HG02852 (cell line): Measurements from ENCODE around the gene SMARCA2.
"Not testable (repeated sequence)": the region's sequence is repeated elsewhere in the genome, so short reads cannot be mapped to it uniquely, and the experiment has no call there.

Experiments
- ATAC-seq: cut with Tn5 transposase; IDR thresholded peaks from one replicate; pipeline ENCODE4 v1.9.1; 2021; ENCODE audit warnings: mild to moderate bottlenecking, moderate library complexity; ENCODE audit not compliant: unreplicated experiment

SMARCA2 gene

DNA sequence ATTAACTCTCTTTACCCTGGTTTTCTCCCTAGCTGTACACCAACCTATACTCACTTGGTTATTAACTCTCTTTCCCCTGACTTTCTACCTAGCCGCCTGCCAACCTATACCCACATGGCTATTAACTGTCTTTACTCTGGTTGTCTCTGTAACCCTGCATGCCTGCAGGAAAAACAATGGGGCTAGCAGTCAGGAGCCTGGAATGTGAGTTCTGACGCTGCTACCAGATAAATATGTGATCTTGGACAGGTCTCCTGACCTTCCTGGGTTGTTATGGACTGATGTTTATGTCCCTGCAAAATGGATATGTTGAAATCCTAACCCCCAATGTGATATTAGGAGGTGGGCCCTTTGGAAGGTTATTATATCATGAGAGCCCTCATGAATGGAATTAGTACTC, 119.2 kb downstream of the SMARCA2 start:
- ATAC-seq, result no peak

DNA sequence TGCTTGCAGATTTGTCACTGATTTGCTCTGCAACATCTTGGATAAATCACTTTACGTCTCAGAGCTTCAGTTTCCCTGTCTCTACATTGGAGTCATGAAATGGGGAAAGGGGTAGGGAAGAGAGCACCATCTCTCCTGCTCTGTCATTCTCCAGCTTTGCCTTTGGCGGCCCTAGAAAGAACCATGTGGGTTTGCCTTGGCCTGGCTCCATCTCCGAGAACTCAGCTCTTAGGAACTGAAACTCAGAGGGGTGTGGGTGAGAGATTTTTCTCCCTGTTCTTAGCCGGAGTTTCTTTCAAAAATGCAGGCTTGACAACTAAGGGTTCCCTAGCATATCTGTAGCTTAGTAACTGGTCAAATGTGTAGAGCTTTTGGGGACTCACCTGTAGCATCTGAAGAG, 123.5 kb downstream of the SMARCA2 start:
- ATAC-seq, result no peak

DNA sequence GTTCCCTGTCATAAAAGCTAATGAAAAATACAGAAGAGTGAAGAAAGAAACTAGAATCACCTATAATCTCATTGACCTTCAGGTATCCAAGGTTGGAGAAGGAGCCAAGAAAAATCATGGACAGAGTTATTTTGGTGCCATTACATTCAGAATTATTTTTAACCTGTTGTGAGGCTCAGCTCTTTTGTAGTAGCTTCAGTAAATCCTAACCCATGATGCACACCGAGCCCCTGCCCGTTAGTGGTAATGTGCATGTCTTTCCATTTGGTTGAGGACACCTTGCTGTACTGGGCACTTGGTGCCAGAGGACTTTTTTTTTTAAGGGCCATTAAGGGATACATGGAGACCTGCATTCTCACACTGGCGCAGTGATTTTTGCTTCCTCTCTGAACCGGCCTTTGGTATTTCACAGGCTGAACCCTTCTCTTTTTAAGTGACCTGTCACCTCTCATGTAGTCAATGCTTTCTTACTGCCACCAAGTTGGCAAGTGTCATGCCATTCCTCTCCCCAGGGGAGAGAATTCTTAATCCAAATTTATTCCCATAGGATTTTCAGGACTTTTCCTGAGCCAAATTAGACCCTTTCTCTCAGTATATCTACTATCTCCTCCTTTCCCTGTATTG, 125.6 kb downstream of the SMARCA2 start:
- no peak for ATAC-seq

DNA sequence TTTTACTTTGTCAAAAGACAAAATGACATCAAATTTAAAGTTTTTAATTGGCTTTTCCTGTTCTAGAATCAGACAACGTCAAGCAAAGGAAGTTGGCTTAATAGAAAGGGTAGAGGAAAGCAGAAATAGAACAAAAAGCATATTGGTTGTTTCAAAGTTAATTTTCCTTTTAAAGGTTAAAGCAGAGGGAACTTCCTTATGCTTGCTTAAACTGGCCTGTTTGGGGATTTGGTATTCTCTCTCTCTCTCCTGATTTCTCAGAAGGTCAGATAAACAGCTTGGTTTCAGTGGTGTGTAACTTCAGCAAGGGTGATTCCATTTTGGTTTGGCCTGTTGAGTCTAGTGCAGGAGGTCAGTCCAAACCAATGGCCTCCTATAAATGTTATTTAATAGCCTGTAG, 127.1 kb downstream of the SMARCA2 start:
- ATAC-seq, result no peak

DNA sequence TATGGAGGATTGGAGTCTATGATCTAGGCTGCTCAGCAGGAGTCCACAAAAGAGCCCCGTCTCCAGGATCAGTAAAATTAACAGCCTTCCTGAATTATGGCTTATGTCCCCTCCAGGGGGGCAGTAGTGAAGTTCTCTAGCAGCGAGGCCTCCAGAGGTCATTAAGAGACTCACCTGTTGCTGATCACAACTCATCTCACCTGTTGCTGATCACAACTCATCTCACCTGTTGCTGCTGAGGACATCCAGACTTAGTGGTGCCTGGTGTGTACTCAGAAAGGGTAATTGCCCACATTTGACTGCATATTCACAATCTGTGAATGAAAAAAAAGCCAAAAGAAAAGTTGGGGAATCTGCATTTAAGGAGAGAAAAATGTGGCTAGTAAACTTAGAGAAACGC, 129.5 kb downstream of the SMARCA2 start:
- ATAC-seq, result no peak

DNA sequence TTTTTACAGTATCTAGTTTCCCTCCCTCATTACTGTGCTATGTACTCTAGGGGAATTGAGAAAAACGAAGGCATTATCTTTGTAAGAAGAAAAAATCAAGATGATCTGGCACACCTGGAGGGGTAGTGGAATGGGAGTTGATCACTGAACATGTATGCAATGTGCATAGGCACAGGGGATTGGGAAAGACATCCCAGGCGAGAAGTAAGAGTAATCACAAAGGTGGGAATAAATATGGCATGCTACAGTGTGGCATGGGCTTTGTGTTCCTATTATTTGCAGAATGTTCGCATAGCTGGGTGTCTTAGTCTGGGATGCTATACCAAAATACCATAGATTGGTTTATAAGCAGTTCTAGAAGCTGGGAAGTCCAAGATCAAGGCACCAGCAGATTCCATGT, 130.6 kb downstream of the SMARCA2 start:
- no peak for ATAC-seq

- not testable (repeated sequence) for ATAC-seq
Measured at GRCh38 chr9:2146700-2147099, 131.6 kb downstream of the SMARCA2 start.

DNA sequence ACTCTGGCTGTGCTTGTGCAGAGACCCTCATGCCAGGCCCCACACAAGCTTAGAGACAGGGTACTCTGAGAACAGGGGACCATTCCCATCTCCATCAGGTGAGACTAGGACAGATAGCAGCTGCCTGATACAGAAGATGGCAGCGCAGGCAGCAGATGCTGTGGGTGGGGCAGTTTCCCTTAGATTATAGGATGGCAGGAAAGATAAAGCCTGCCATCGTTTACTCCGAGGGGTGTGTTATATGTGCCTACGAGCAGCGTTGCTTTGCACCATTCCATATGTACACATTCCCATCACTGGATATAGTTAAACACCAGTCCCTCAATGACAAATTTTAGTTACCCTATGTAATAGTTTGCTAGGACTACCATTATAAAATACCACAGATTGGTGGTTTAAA, 135.2 kb downstream of the SMARCA2 start:
- ATAC-seq, result no peak

DNA sequence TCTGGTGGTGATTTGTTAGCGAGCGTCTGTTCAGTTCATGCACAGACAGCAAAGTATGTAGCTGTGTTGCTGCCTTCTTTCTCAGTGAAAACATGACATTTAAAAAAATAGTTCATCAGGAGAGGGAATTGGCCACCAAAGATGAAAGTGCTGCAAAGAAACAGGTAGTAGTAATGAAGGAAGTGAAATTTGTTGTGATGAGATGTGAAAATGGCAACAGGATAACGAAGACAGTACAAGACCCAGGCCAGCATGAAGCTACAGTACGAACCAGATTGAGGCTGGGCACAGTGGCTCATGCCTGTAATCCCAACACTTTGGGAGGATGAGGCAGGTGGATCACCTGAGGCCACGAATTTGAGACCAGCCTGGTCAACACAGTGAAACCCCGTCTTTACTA, 136.0 kb downstream of the SMARCA2 start:
- no peak for ATAC-seq

DNA sequence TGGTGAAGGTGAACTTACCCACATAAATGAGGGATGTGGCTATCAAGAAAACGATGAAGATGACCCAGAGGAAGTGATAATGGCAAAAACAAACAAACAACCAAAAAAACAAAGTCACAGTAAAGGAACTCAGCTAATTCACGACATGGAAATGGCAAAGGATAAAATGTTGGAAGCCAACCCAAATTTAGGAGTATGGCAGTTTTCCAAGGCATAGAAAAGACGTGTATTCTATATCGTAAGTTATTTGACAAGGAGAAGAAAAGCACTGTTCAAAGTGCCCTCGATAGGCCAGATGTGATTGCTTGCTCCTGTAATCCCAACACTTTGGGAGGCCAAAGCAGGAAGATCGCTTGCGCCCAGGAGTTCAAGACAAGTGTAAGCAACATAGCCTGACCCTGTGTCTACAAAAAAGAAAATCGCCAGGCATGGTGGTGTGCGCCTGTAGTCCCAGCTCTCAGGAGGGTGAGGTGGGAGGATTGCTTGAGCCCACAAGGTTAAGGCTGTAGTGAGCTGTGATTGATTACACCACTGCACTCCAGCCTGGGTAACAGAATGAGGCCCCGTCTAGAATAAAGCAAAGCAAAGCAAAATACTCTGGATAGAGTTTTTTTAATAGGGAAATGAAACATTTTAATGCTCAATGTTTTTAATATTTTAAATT, 138.0 kb downstream of the SMARCA2 start:
- ATAC-seq, result no peak

GRCh38 chr9:2153630-2154217, 138.6 kb downstream of the SMARCA2 start:
- ATAC-seq, result no peak

DNA sequence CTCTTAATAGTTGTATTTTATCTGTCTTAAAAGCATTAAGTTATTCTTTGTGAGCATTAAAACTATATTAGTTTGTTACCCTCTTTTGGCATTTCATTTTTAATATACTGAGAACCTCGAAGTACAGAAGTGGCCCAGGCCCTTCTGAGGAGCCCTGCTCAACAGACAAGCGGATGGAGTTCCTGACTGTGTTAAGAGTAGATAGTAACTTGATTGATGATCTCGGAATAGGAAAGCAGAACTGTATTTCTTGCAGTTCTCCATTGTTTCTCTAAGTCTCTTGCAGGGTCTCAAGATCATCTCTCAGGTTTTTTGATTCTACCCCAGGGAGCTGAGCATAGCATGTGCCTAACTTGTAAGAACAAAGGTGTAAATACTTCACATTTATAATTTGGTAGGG, 139.6 kb downstream of the SMARCA2 start:
- no peak for ATAC-seq

DNA sequence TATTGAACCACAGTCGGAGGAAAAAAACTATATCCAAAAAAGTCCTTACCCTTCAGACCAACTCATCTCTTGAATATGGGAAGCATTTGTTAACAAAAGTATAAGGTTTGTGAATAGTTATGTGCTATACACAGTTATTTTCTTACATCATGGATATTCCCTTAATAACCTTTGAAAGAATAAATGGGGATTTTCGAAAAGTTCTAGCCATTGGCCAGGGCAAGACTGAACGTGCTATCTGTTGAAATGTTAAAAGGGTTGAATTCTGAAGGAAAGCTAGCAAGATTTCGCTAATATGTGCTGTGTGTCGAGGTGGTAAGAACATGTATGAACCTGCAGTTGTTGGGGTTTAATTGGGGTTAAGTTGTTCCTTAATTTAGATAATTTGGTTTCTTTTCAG, 140.8 kb downstream of the SMARCA2 start:
- ATAC-seq, result no peak

GRCh38 chr9:2157277-2158110, 142.3 kb downstream of the SMARCA2 start:
- peak; percentile 51 for ATAC-seq

DNA sequence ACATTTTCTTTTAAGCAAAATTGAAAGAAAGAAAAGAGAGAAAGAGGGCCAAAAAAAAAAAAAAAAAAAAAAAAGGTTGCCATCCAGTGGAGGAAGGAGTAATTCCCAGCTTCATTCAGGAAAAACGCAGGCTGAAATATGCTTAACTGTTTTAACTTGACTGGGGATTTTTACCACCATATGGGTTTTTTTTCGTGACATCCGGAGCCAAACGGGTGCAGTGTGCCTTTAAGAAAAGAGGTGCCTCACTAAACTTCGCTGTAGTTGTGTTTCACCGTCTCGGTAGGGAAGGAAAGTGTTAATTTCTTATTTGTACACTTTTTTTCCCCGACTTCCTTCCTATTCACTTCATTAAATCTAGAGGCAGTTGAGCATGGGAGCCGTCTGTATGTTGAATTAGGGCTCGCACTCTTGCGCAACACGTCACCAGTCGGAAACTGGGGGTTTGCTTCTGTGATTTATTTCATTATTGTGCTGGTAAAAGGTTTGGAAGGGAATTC, 143.0 kb downstream of the SMARCA2 start:
- ATAC-seq, result peak; percentile 56

DNA sequence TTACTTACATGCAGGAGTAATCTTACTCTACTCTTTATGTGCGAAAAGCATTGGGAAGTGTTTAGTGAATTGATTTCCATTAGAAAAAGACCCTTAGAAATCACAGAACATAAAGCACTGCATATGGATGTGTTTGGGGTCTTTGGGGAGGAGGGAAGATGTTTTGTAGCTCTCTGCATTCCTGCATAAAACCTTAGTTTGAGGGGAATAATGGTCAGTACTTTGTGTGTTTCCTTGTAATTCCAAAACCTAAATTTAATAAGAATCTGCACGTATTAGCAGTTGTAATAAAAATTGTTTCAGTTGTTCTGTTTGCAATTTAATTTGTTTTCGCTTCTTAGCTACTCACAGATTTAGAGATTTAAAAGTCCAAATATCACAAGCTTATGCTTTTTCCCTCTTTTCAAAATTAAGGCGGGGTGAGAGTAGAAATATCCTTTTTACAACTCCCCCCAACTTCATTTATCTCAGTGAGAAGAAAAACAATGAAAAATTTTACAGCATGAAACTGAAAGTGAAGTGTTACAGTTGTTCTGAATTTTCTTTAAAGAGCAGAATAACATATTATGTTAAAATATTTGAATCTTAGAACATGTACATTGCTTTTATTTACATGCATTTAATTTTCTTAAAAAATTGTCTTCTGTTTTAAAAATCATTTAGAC, 143.8 kb downstream of the SMARCA2 start:
- ATAC-seq, result no peak

- no peak for ATAC-seq
Measured at GRCh38 chr9:2159521-2160454, 144.6 kb downstream of the SMARCA2 start.

DNA sequence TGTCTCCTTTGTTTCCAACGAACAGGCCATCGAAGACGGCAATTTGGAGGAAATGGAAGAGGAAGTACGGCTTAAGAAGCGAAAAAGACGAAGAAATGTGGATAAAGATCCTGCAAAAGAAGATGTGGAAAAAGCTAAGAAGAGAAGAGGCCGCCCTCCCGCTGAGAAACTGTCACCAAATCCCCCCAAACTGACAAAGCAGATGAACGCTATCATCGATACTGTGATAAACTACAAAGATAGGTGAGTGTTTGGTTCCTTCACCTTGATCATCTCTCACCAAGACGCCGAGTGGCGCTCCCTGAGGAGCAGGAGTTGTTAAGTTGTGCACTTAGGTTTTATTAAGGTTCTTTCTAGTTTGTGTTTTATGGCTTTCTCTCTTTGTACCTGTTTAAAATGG, 146.5 kb downstream of the SMARCA2 start:
- ATAC-seq, result no peak

DNA sequence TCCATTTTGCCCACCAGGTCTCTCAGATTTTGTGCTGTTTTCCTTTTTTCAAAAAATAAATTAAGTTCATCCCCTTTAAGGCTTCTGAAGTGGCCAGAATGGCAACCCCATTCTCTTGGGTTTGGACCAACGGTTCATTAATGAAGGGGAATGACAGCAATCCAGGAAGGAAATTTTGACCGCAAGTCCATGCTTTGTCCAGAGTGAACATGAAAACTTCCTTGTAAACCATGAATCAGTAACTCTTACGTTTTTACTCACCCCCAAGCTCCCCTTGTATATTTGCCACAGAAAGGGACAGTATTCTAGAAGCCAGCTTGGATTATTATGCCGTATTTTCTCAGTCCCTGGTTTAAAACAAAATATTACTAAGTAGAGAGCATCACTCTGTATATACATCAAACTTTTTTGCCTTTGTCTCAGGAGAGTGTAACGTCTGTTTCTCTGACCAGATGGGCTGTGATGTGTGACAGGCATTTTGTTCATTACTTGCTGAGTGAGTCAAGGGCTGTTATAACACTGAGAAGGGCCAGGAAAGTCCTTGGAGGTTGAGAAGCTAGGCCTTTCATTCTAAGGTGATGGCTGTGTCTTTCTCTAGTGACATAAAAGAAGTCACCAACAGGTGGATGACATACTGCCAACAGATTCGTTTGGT, 148.2 kb downstream of the SMARCA2 start:
- ATAC-seq, result no peak
